KMS-11 (cell line): Measurements from ENCODE around the gene SAP30L.

Experiments used
- H2AFZ ChIP-seq: fragments of 200-600 bp; sonication (generic); 2 replicates; pipeline ENCODE4 v1.6.1; 2016; ENCODE audit warnings: antibody characterized with exemption, mixed run types, low read depth
- H3K27ac ChIP-seq: fragments of 200-600 bp; sonication (generic); 2 replicates; pipeline ENCODE4 v1.6.1; 2016; ENCODE audit warnings: mild to moderate bottlenecking, mixed run types
- H3K27me3 ChIP-seq: fragments of 200-600 bp; sonication (generic); 2 replicates; pipeline ENCODE4 v1.6.1; 2017; ENCODE audit warnings: mild to moderate bottlenecking, low read depth, mixed run types, moderate library complexity; ENCODE audit not compliant: insufficient read depth
- H3K36me3 ChIP-seq: fragments of 200-600 bp; sonication (generic); 2 replicates; pipeline ENCODE4 v1.6.1; 2017; ENCODE audit warnings: mild to moderate bottlenecking, mixed run types; ENCODE audit not compliant: insufficient read depth
- H3K4me1 ChIP-seq: fragments of 200-600 bp; sonication (generic); 2 replicates; pipeline ENCODE4 v1.6.1; 2016; ENCODE audit warnings: mild to moderate bottlenecking, low read depth, mixed run types; ENCODE audit not compliant: poor library complexity, severe bottlenecking
- H3K4me2 ChIP-seq: fragments of 200-600 bp; sonication (generic); 2 replicates; pipeline ENCODE4 v1.7.0; 2016; ENCODE audit warnings: mild to moderate bottlenecking, mixed run types
- H3K4me3 ChIP-seq: fragments of 200-600 bp; sonication (generic); IDR thresholded peaks from 2 replicates; pipeline ENCODE4 v1.6.1; 2017; ENCODE audit warnings: low read depth, low read length, mixed read lengths; ENCODE audit not compliant: insufficient read depth
- H3K79me2 ChIP-seq: fragments of 200-600 bp; sonication (generic); 2 replicates; pipeline ENCODE4 v1.6.1; 2016; ENCODE audit warnings: low read depth, mixed run types; ENCODE audit not compliant: insufficient read depth
- H3K9ac ChIP-seq: fragments of 200-600 bp; sonication (generic); 2 replicates; pipeline ENCODE4 v1.6.1; 2016; ENCODE audit warnings: mild to moderate bottlenecking, mixed run types
- H4K20me1 ChIP-seq: fragments of 200-600 bp; sonication (generic); 2 replicates; pipeline ENCODE4 v1.6.1; 2016; ENCODE audit warnings: mild to moderate bottlenecking, mixed run types; ENCODE audit not compliant: insufficient read depth
- TF ChIP-seq, protein P1 (sequence below): fragments of 200-600 bp; sonication (generic); conservative IDR thresholded peaks from 2 replicates; pipeline ENCODE4 v1.6.1; 2017; ENCODE audit warnings: low read depth, mild to moderate bottlenecking, antibody characterized with exemption, low read length, moderate library complexity, mixed read lengths

The SAP30L gene

DNA sequence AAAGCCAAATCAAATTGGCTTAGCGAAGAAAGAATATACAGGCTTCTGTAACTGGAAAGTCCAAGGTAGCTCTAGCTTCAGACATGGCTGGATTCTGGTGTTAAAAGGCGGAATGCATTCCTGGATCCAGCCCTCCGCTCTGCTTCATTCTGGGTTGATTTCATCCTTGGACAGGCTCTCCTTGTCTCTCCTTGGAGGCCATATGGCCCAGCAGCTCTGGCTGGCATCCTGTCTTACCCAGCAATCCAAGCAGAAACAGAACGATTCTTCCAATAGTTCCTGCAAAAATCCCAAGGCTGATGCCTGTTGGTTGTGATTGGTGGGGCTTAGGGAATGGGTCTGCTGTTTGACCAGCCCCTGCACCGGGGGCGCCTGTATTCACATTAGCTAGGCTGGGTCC lies 37.0 kb upstream of the SAP30L start:
- H3K4me3 ChIP-seq, result no peak overlapping the region
- no peak overlapping the region for H2AFZ ChIP-seq
- no peak overlapping the region for H3K27ac ChIP-seq
- no peaks in the 10 kb centered on the region for H3K36me3 ChIP-seq
- TF ChIP-seq, protein P1, sequence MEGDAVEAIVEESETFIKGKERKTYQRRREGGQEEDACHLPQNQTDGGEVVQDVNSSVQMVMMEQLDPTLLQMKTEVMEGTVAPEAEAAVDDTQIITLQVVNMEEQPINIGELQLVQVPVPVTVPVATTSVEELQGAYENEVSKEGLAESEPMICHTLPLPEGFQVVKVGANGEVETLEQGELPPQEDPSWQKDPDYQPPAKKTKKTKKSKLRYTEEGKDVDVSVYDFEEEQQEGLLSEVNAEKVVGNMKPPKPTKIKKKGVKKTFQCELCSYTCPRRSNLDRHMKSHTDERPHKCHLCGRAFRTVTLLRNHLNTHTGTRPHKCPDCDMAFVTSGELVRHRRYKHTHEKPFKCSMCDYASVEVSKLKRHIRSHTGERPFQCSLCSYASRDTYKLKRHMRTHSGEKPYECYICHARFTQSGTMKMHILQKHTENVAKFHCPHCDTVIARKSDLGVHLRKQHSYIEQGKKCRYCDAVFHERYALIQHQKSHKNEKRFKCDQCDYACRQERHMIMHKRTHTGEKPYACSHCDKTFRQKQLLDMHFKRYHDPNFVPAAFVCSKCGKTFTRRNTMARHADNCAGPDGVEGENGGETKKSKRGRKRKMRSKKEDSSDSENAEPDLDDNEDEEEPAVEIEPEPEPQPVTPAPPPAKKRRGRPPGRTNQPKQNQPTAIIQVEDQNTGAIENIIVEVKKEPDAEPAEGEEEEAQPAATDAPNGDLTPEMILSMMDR, result no peak
- no peaks in the 10 kb centered on the region for H3K27me3 ChIP-seq
- H3K79me2 ChIP-seq, result no peaks in the 10 kb centered on the region
- no peak overlapping the region for H3K4me2 ChIP-seq
- H4K20me1 ChIP-seq, result no peaks in the 10 kb centered on the region
- H3K4me1 ChIP-seq, result peaks cover 4% of the 10 kb centered on the region
- no peak overlapping the region for H3K9ac ChIP-seq

DNA sequence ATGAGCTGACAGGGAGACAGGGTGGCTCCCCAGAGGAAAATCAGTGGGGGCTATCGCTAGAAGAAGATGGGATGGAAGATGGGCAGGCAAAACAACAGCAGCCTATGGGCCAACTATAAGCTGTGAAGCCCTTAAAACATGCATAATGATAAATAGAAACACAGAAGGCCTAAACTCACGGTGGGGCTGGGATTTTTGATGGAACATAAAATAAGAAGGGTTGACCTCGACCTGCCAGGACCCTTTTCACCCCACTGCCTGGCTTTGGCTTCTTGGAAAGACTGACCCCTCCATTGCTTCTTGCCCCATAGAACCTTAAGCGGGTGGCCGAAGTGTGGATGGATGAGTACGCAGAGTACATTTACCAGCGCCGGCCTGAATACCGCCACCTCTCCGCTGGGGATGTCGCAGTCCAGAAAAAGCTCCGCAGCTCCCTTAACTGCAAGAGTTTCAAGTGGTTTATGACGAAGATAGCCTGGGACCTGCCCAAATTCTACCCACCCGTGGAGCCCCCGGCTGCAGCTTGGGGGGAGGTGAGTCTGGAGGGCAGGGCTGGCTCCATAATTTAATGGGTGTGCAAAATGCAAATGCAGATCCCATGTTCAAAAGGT lies 36.5 kb upstream of the SAP30L start:
- Histone ChIP-seq H2AFZ (no peak overlapping the region), H3K27ac (no peak overlapping the region), H3K4me2 (no peak overlapping the region), H3K4me1 (peaks cover 4% of the 10 kb centered on the region), H3K36me3 (no peaks in the 10 kb centered on the region), H4K20me1 (no peaks in the 10 kb centered on the region), H3K4me3 (no peak overlapping the region), H3K27me3 (no peaks in the 10 kb centered on the region), H3K9ac (no peak overlapping the region), H3K79me2 (no peaks in the 10 kb centered on the region)
- TF ChIP-seq, protein P1, result no peak

DNA sequence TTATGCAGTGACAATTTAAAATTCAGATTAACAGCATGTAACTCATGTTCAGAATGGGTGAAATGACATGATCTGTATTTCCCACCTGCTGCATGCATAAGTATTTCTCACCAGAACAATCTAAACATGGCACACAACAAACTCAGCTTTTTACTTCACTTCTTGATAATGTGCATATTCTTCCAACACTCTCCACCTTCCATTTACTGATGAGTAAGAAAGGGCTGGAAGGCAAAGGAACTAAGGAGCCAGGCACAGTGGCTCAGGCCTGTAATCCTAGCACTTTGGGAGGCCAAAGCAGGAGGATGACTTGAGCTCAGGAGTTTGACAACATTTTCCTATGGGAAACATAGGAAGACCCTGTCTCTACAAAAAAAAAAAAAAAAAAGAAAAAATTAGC lies 35.8 kb upstream of the SAP30L start:
- no peak overlapping the region for H3K4me2 ChIP-seq
- TF ChIP-seq, protein P1, result no peak
- no peak overlapping the region for H3K4me3 ChIP-seq
- H3K27me3 ChIP-seq, result no peaks in the 10 kb centered on the region
- no peak overlapping the region for H3K9ac ChIP-seq
- H2AFZ ChIP-seq, result no peak overlapping the region
- no peaks in the 10 kb centered on the region for H4K20me1 ChIP-seq
- H3K36me3 ChIP-seq, result no peaks in the 10 kb centered on the region
- peaks cover under 1% of the 10 kb centered on the region for H3K4me1 ChIP-seq
- H3K79me2 ChIP-seq, result no peaks in the 10 kb centered on the region
- no peak overlapping the region for H3K27ac ChIP-seq

DNA sequence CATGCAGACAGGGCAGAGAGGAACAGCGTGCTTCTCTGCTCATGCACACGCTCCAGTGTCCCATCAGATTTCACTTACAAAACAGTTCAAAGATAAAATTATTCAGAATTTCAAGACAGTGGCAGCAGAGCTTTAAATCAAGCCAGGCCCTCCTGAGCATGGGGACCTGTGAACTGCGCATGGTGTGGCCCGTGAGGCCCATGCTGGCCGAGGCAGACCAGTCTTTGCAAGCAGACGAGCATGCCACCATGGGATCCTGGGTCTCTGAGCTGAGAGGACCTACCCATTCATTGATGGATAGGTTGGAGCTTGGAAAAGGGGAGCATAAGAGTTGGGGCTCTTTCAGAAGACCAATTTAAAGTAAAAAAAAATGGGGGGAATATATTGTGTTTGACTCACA lies 35.0 kb upstream of the SAP30L start:
- Histone ChIP-seq H3K27ac (no peak overlapping the region), H3K9ac (no peak overlapping the region), H3K27me3 (no peaks in the 10 kb centered on the region), H3K4me2 (no peak overlapping the region), H3K36me3 (no peaks in the 10 kb centered on the region), H3K4me3 (no peak overlapping the region), H3K4me1 (no peaks in the 10 kb centered on the region), H2AFZ (no peak overlapping the region), H4K20me1 (no peaks in the 10 kb centered on the region), H3K79me2 (no peaks in the 10 kb centered on the region)
- TF ChIP-seq, protein P1, result no peak
